ENCODE measurements around the gene PMF1. TPM values are rescaled to one million over a fixed set of nuclear protein-coding genes. Genes with fewer than 3 reads are reported as not detected.
A peak's percentile ranks its signal among the peaks of the same experiment; 100 is the strongest.

The PMF1 gene
- total and polyA plus RNA-seq, 2 of the 13 experiments (the other 11 are each of a cell fraction or from before 2014, with no cell fraction given): 72.5 to 89.0 TPM

DNA sequence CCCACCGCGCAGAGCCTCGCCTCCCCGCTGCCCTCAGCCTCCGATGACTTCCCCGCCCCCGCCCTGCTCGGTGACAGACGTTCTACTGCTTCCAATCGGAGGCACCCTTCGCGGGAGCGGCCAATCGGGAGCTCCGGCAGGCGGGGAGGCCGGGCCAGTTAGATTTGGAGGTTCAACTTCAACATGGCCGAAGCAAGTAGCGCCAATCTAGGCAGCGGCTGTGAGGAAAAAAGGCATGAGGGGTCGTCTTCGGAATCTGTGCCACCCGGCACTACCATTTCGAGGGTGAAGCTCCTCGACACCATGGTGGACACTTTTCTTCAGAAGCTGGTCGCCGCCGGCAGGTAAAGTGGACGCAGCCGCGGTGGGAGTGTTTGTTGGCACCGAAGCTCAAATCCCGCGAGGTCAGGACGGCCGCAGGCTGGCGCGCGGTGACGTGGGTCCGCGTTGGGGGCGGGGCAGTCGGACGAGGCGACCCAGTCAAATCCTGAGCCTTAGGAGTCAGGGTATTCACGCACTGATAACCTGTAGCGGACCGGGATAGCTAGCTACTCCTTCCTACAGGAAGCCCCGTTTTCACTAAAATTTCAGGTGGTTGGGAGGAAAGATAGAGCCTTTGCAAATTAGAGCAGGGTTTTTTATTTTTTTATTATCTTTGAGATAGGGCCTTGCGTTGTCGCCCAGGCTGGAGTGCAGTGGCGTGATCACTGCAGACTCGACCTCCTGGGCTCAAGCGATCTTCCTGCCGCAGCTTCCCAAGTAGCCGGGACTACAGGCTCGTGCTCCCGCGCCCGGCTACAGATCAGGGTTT, at the start of gene PMF1 (continued):
- TF ChIP-seq TAF15 (IDR thresholded peaks at IDR 0.05; ENCODE audit: low read depth, low read length, poor library complexity, severe bottlenecking): no peak
- TF ChIP-seq JUN (CRISPR knock-in tag; IDR thresholded peaks at IDR 0.05): peak; percentile 74; the same call in 1 of the 2 replicates
- TF ChIP-seq GABPA (IDR thresholded peaks at IDR 0.05; ENCODE audit: low read depth, low read length): no peak
- peak; percentile 33; the same call in 1 of the 2 replicates for TF ChIP-seq GABPA (CRISPR knock-in tag; IDR thresholded peaks at IDR 0.05; ENCODE audit: low read depth)
- TF ChIP-seq PHF20 (CRISPR knock-in tag; IDR thresholded peaks at IDR 0.05): peak; percentile 85
- TF ChIP-seq ZNF382 (CRISPR knock-in tag; IDR thresholded peaks at IDR 0.05; ENCODE audit: borderline replicate concordance): no peak
- TF ChIP-seq ZNF816 (CRISPR knock-in tag; IDR thresholded peaks at IDR 0.05; ENCODE audit: borderline replicate concordance): peak; percentile 85; the same call in 1 of the 2 replicates
- TF ChIP-seq ZFYVE20 (CRISPR knock-in tag; IDR thresholded peaks at IDR 0.05; ENCODE audit: borderline replicate concordance, low read depth): no peak
- no peak for TF ChIP-seq ZNF260 (CRISPR knock-in tag; IDR thresholded peaks at IDR 0.05; ENCODE audit: borderline replicate concordance, low read depth)
- TF ChIP-seq RFXAP (CRISPR knock-in tag; IDR thresholded peaks at IDR 0.05; ENCODE audit: borderline replicate concordance): peak; percentile 54
- TF ChIP-seq ZNF773 (CRISPR knock-in tag; IDR thresholded peaks at IDR 0.05; ENCODE audit: borderline replicate concordance): no peak
- no peak for TF ChIP-seq IKZF4 (CRISPR knock-in tag; IDR thresholded peaks at IDR 0.05; ENCODE audit: borderline replicate concordance, low read depth, not compliant biosample characterization)
- peak; percentile 96 for TF ChIP-seq DMAP1 (CRISPR knock-in tag; IDR thresholded peaks at IDR 0.05)
- TF ChIP-seq ZNF543 (CRISPR knock-in tag; IDR thresholded peaks at IDR 0.05): peak; percentile 86
- no peak for TF ChIP-seq ZNF703 (CRISPR knock-in tag; IDR thresholded peaks at IDR 0.05; ENCODE audit: borderline replicate concordance)
- TF ChIP-seq SRF (IDR thresholded peaks at IDR 0.05; ENCODE audit: low read depth, low read length): no peak
- TF ChIP-seq NR2C2 (CRISPR knock-in tag; IDR thresholded peaks at IDR 0.05; ENCODE audit: borderline replicate concordance): peak; percentile 68
- TF ChIP-seq, protein P1, sequence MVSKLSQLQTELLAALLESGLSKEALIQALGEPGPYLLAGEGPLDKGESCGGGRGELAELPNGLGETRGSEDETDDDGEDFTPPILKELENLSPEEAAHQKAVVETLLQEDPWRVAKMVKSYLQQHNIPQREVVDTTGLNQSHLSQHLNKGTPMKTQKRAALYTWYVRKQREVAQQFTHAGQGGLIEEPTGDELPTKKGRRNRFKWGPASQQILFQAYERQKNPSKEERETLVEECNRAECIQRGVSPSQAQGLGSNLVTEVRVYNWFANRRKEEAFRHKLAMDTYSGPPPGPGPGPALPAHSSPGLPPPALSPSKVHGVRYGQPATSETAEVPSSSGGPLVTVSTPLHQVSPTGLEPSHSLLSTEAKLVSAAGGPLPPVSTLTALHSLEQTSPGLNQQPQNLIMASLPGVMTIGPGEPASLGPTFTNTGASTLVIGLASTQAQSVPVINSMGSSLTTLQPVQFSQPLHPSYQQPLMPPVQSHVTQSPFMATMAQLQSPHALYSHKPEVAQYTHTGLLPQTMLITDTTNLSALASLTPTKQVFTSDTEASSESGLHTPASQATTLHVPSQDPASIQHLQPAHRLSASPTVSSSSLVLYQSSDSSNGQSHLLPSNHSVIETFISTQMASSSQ (IDR thresholded peaks at IDR 0.05; ENCODE audit: low read depth): no peak
- TF ChIP-seq, protein P1 (CRISPR knock-in tag; IDR thresholded peaks at IDR 0.05; ENCODE audit: borderline replicate concordance): peak; percentile 73; the same call in 1 of the 2 replicates
- TF ChIP-seq HNRNPL (IDR thresholded peaks at IDR 0.05; ENCODE audit: low read depth, low read length): peak; percentile 67; the same call in 1 of the 2 replicates
- TF ChIP-seq ZMYM4 (CRISPR knock-in tag; IDR thresholded peaks at IDR 0.05): peak; percentile 84; the same call in 1 of the 2 replicates
- TF ChIP-seq ZNF709 (CRISPR knock-in tag; IDR thresholded peaks at IDR 0.05): no peak
- TF ChIP-seq, protein P2, sequence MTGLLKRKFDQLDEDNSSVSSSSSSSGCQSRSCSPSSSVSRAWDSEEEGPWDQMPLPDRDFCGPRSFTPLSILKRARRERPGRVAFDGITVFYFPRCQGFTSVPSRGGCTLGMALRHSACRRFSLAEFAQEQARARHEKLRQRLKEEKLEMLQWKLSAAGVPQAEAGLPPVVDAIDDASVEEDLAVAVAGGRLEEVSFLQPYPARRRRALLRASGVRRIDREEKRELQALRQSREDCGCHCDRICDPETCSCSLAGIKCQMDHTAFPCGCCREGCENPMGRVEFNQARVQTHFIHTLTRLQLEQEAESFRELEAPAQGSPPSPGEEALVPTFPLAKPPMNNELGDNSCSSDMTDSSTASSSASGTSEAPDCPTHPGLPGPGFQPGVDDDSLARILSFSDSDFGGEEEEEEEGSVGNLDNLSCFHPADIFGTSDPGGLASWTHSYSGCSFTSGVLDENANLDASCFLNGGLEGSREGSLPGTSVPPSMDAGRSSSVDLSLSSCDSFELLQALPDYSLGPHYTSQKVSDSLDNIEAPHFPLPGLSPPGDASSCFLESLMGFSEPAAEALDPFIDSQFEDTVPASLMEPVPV (CRISPR knock-in tag; IDR thresholded peaks at IDR 0.05): peak; percentile 91

Data from HepG2 (cell line).